Measurements from ENCODE around the gene LANCL2.
"Not testable (repeated sequence)": the region's sequence is repeated elsewhere in the genome, so short reads cannot be mapped to it uniquely, and the experiment has no call there.

Gene LANCL2

GRCh38 chr7:55469721-55470120 lies 104.6 kb downstream of the LANCL2 start:
- H3K4me2 ChIP-seq (ENCODE audit: low read length, poor library complexity, severe bottlenecking) = no peak overlapping the region

GRCh38 chr7:55470261-55470660 lies 105.1 kb downstream of the LANCL2 start:
- Histone ChIP-seq H3K79me1 (replicated peaks; ENCODE audit: low read length, poor library complexity, severe bottlenecking) (peaks cover 42% of the 10 kb centered on the region), H2BK120ac (ENCODE audit: low read depth, low read length) (no peak overlapping the region), H3K9me3 (ENCODE audit: control insufficient read depth, low read length) (peaks cover 2% of the 10 kb centered on the region), H2AFZ (ENCODE audit: low read depth, low read length) (no peak overlapping the region), H3K9ac (ENCODE audit: low read length) (no peak overlapping the region), H3K18ac (ENCODE audit: low read depth in 1 of 2, low read length in 2 of 2) (no peak overlapping the region), H2BK15ac (ENCODE audit: low read depth, poor library complexity, severe bottlenecking) (no peak overlapping the region), H4K91ac (ENCODE audit: low read length) (no peak overlapping the region), H4K8ac (ENCODE audit: low read length) (no peak overlapping the region), H2BK12ac (ENCODE audit: low read length in 2 of 2) (no peak overlapping the region), H3K23ac (ENCODE audit: low read length in 2 of 2) (no peak overlapping the region), H3K27me3 (ENCODE audit: control insufficient read depth in 1 of 2, insufficient read depth in 1 of 2, low read length in 2 of 2) (no peaks in the 10 kb centered on the region), H3K36me3 (ENCODE audit: control insufficient read depth in 1 of 2, insufficient read depth in 2 of 2, low read depth in 1 of 2, low read length in 2 of 2) (peaks cover 37 to 70% of the 10 kb centered on the region in 2 experiments), H3K4me2 (ENCODE audit: low read length, poor library complexity, severe bottlenecking) (no peak overlapping the region), H3K14ac (ENCODE audit: low read length in 2 of 2) (no peak overlapping the region), H2AK5ac (ENCODE audit: low read length, severe bottlenecking) (no peak overlapping the region), H2BK5ac (ENCODE audit: low read depth, low read length, poor library complexity, severe bottlenecking) (no peak overlapping the region), H3K27ac (ENCODE audit: low read length, poor library complexity, severe bottlenecking) (no peak overlapping the region), H3K4me1 (ENCODE audit: control insufficient read depth, insufficient read depth, low read depth, low read length) (peaks cover 12% of the 10 kb centered on the region), H3K4me3 (ENCODE audit: insufficient read depth in 1 of 2, low read depth in 1 of 2, low read length in 2 of 2) (no peak overlapping the region), H3K4ac (ENCODE audit: low read depth in 1 of 2, low read length in 2 of 2) (no peak overlapping the region)
- 97% methylated on average over 2 of the region's 2 CpGs for WGBS
- no peak for DNase-seq

More at GRCh38 chr7:55469721-55470120, 104.6 kb downstream of the LANCL2 start:
- Histone ChIP-seq H3K9me3 (ENCODE audit: control insufficient read depth, low read length) (peaks cover 2% of the 10 kb centered on the region), H2AFZ (ENCODE audit: low read depth, low read length) (no peak overlapping the region), H3K9ac (ENCODE audit: low read length) (no peak overlapping the region), H3K14ac (ENCODE audit: low read length in 2 of 2) (no peak overlapping the region), H3K4me1 (ENCODE audit: control insufficient read depth, insufficient read depth, low read depth, low read length) (peaks cover 11% of the 10 kb centered on the region), H3K4ac (ENCODE audit: low read depth in 1 of 2, low read length in 2 of 2) (no peak overlapping the region), H3K36me3 (ENCODE audit: control insufficient read depth in 1 of 2, insufficient read depth in 2 of 2, low read depth in 1 of 2, low read length in 2 of 2) (peaks cover 35 to 70% of the 10 kb centered on the region in 2 experiments), H2BK120ac (ENCODE audit: low read depth, low read length) (no peak overlapping the region), H3K18ac (ENCODE audit: low read depth in 1 of 2, low read length in 2 of 2) (no peak overlapping the region), H3K23ac (ENCODE audit: low read length in 2 of 2) (no peak overlapping the region), H4K8ac (ENCODE audit: low read length) (no peak overlapping the region), H2AK5ac (ENCODE audit: low read length, severe bottlenecking) (no peak overlapping the region), H4K91ac (ENCODE audit: low read length) (no peak overlapping the region), H2BK12ac (ENCODE audit: low read length in 2 of 2) (no peak overlapping the region), H3K79me1 (replicated peaks; ENCODE audit: low read length, poor library complexity, severe bottlenecking) (peaks cover 38% of the 10 kb centered on the region), H3K4me3 (ENCODE audit: insufficient read depth in 1 of 2, low read depth in 1 of 2, low read length in 2 of 2) (no peak overlapping the region), H2BK15ac (ENCODE audit: low read depth, poor library complexity, severe bottlenecking) (no peak overlapping the region), H2BK5ac (ENCODE audit: low read depth, low read length, poor library complexity, severe bottlenecking) (no peak overlapping the region), H3K27ac (ENCODE audit: low read length, poor library complexity, severe bottlenecking) (no peak overlapping the region), H3K27me3 (ENCODE audit: control insufficient read depth in 1 of 2, insufficient read depth in 1 of 2, low read length in 2 of 2) (no peaks in the 10 kb centered on the region)
- WGBS = 67% methylated on average over 3 of the region's 3 CpGs
- DNase-seq = no peak

DNA sequence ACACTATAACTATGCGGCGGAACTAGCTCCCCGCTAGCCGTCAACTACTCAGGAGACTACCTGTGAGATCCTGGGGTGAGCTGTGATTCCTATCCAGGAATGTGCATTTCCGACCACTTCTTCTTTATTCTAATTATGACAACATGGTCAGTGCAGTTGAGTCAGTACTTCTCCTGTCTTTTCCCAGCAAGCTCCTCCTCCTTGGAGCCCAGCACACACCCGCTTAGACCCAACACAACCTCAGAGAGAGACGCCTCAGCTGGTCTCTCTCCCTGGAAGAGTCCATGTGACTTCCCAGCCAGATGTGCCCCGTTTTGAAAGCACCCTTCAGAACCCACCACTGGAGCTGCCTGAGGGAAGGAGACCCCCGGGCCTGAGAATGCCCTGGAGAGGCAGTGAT lies 106.5 kb downstream of the LANCL2 start:
- WGBS = 96% methylated on average over 3 of the region's 9 CpGs
- H2BK15ac ChIP-seq (ENCODE audit: low read depth, poor library complexity, severe bottlenecking); H3K18ac ChIP-seq (ENCODE audit: low read depth in 1 of 2, low read length in 2 of 2); H3K14ac ChIP-seq (ENCODE audit: low read length in 2 of 2); H4K8ac ChIP-seq (ENCODE audit: low read length); H3K4ac ChIP-seq (ENCODE audit: low read depth in 1 of 2, low read length in 2 of 2); H2BK120ac ChIP-seq (ENCODE audit: low read depth, low read length); H3K4me2 ChIP-seq (ENCODE audit: low read length, poor library complexity, severe bottlenecking); H4K91ac ChIP-seq (ENCODE audit: low read length); H3K27ac ChIP-seq (ENCODE audit: low read length, poor library complexity, severe bottlenecking); H2BK12ac ChIP-seq (ENCODE audit: low read length in 2 of 2); H3K9me3 ChIP-seq (ENCODE audit: control insufficient read depth, low read length); H3K9ac ChIP-seq (ENCODE audit: low read length); H3K4me3 ChIP-seq (ENCODE audit: insufficient read depth in 1 of 2, low read depth in 1 of 2, low read length in 2 of 2); H3K23ac ChIP-seq (ENCODE audit: low read length in 2 of 2); H2AK5ac ChIP-seq (ENCODE audit: low read length, severe bottlenecking); DNase-seq; H2AFZ ChIP-seq (ENCODE audit: low read depth, low read length); H2BK5ac ChIP-seq (ENCODE audit: low read depth, low read length, poor library complexity, severe bottlenecking); H3K27me3 ChIP-seq (ENCODE audit: control insufficient read depth in 1 of 2, insufficient read depth in 1 of 2, low read length in 2 of 2): not testable (repeated sequence)
- peaks cover 41% of the 10 kb centered on the region for H3K79me1 ChIP-seq (replicated peaks; ENCODE audit: low read length, poor library complexity, severe bottlenecking)
- H3K36me3 ChIP-seq (ENCODE audit: control insufficient read depth in 1 of 2, insufficient read depth in 2 of 2, low read depth in 1 of 2, low read length in 2 of 2) = peaks cover 41 to 65% of the 10 kb centered on the region in 2 experiments
- peaks cover 24% of the 10 kb centered on the region for H3K4me1 ChIP-seq (ENCODE audit: control insufficient read depth, insufficient read depth, low read depth, low read length)

GRCh38 chr7:55472406-55472805 lies 107.3 kb downstream of the LANCL2 start:
- H2BK120ac ChIP-seq (ENCODE audit: low read depth, low read length); H4K91ac ChIP-seq (ENCODE audit: low read length); H4K8ac ChIP-seq (ENCODE audit: low read length); H3K27ac ChIP-seq (ENCODE audit: low read length, poor library complexity, severe bottlenecking); H3K23ac ChIP-seq (ENCODE audit: low read length in 2 of 2); H3K9ac ChIP-seq (ENCODE audit: low read length); H3K18ac ChIP-seq (ENCODE audit: low read depth in 1 of 2, low read length in 2 of 2); H2BK12ac ChIP-seq (ENCODE audit: low read length in 2 of 2); H3K27me3 ChIP-seq (ENCODE audit: control insufficient read depth in 1 of 2, insufficient read depth in 1 of 2, low read length in 2 of 2); H3K4ac ChIP-seq (ENCODE audit: low read depth in 1 of 2, low read length in 2 of 2); DNase-seq; H2AFZ ChIP-seq (ENCODE audit: low read depth, low read length); H3K4me2 ChIP-seq (ENCODE audit: low read length, poor library complexity, severe bottlenecking); H3K4me3 ChIP-seq (ENCODE audit: insufficient read depth in 1 of 2, low read depth in 1 of 2, low read length in 2 of 2); H2BK5ac ChIP-seq (ENCODE audit: low read depth, low read length, poor library complexity, severe bottlenecking); H3K9me3 ChIP-seq (ENCODE audit: control insufficient read depth, low read length); H3K14ac ChIP-seq (ENCODE audit: low read length in 2 of 2); H2BK15ac ChIP-seq (ENCODE audit: low read depth, poor library complexity, severe bottlenecking); H2AK5ac ChIP-seq (ENCODE audit: low read length, severe bottlenecking): not testable (repeated sequence)
- WGBS = no CpG with 5 or more reads among the region's 14 CpGs
- Histone ChIP-seq H3K79me1 (replicated peaks; ENCODE audit: low read length, poor library complexity, severe bottlenecking) (peaks cover 38% of the 10 kb centered on the region), H3K36me3 (ENCODE audit: control insufficient read depth in 1 of 2, insufficient read depth in 2 of 2, low read depth in 1 of 2, low read length in 2 of 2) (peaks cover 42 to 65% of the 10 kb centered on the region in 2 experiments), H3K4me1 (ENCODE audit: control insufficient read depth, insufficient read depth, low read depth, low read length) (peaks cover 32% of the 10 kb centered on the region)

Data from mesenchymal stem cell (in vitro differentiated cells and primary cell).